Breast epithelium (tissue), 3 donors: ENCODE results near the gene PDGFC.

ENCODE experiments used
- CTCF ChIP-seq, 3 donors: fragments of 450-650 bp; IDR thresholded peaks; one replicate each; pipeline ENCODE4 v1.5.1; 2016 to 2017; ENCODE audit warnings: antibody characterized with exemption in 3 of 3, mild to moderate bottlenecking in 3 of 3, moderate library complexity in 3 of 3
- POLR2A ChIP-seq: fragments of 450-650 bp; IDR thresholded peaks from one replicate; pipeline ENCODE4 v1.6.1; 2016; ENCODE audit warnings: antibody characterized with exemption, mild to moderate bottlenecking, moderate library complexity
- POLR2AphosphoS5 ChIP-seq, 3 donors: sonication (generic); formaldehyde crosslinking; IDR thresholded peaks; one replicate each; pipeline ENCODE4 v1.6.1; 2017; ENCODE audit warnings: antibody characterized with exemption in 3 of 3

- TF ChIP-seq CTCF (IDR thresholded peaks at IDR 0.05) (no peak), POLR2AphosphoS5 (IDR thresholded peaks at IDR 0.05) (no peak), POLR2A (no peak)
These were observed 160.3 kb downstream of the PDGFC start for GRCh38 chr4:156811286-156811685.
